Lung (tissue), 12 donors: Measurements from ENCODE around the gene HIVEP1. TPM values are rescaled to one million over a fixed set of nuclear protein-coding genes. Genes with fewer than 3 reads are reported as not detected.

Source experiments
- ATAC-seq: fragments of 200-7000 bp; cut with Tn5 transposase; one replicate; pipeline ENCODE4 v1.9.1; 2020; ENCODE audit warnings: moderate number of reproducible peaks; ENCODE audit not compliant: insufficient read depth, low FRiP score
- DNase-seq, 3 donors: peaks; one replicate each; pipeline ENCODE4 v3.0.0-alpha.2; 2013 to 2017
- H3K27ac ChIP-seq, 2 donors: one replicate each; pipeline ENCODE4 v1.5.1; 2013; ENCODE audit warnings: mild to moderate bottlenecking in 2 of 2, moderate library complexity in 2 of 2, control low read depth in 1 of 2, inconsistent platforms in 1 of 2, low read depth in 1 of 2, low read length in 1 of 2
- H3K27me3 ChIP-seq, 3 donors: one replicate each; pipeline ENCODE4 v1.5.1; 2013; ENCODE audit warnings: low read length in 2 of 3; ENCODE audit not compliant: control insufficient read depth in 3 of 3, insufficient read depth in 3 of 3
- H3K36me3 ChIP-seq, 4 donors: one replicate each; pipeline ENCODE4 v1.5.1; 2013; ENCODE audit warnings: low read length in 4 of 4, mild to moderate bottlenecking in 1 of 4, moderate library complexity in 1 of 4; ENCODE audit not compliant: control insufficient read depth in 4 of 4, insufficient read depth in 4 of 4
- H3K4me1 ChIP-seq, 5 donors: one replicate each; pipeline ENCODE4 v1.5.1; 2013; ENCODE audit warnings: low read length in 5 of 5, mild to moderate bottlenecking in 2 of 5, moderate library complexity in 1 of 5; ENCODE audit not compliant: control insufficient read depth in 5 of 5, insufficient read depth in 5 of 5
- H3K4me3 ChIP-seq: one replicate; pipeline ENCODE4 v1.5.1; 2013; ENCODE audit warnings: mild to moderate bottlenecking, control low read depth, moderate library complexity
- H3K9ac ChIP-seq, 2 donors: one replicate each; pipeline ENCODE4 v1.5.1; 2013; ENCODE audit warnings: low read length in 2 of 2, control low read depth in 1 of 2; ENCODE audit not compliant: insufficient read depth in 1 of 2
- H3K9me3 ChIP-seq, 4 donors: one replicate each; pipeline ENCODE4 v1.5.1; 2013; ENCODE audit warnings: low read length in 3 of 4, mild to moderate bottlenecking in 1 of 4, moderate library complexity in 1 of 4; ENCODE audit not compliant: control insufficient read depth in 4 of 4, insufficient read depth in 3 of 4
- WGBS, 2 donors: extraction: QIAGEN DNeasy Blood & Tissue Kit; methylation state at CpG; one replicate each; pipeline ENCODE4 v1.1.7; 2013; 5-methylcytosine and 5-hydroxymethylcytosine counted together
- polyA plus RNA-seq, 2 donors: library from polyadenylated mRNA; stranded (reverse); fragments of 200-250 nt; gene quantifications; one replicate each; pipeline ENCODE4 v1.2.1, GENCODE V29; 2013
- total RNA-seq, 2 donors: library from RNA; depleted of rRNA in 1 of 2; stranded (reverse); fragments of >200 nt in 1 of 2; gene quantifications; one replicate each; pipeline ENCODE4 v1.2.1, GENCODE V29; 2014 to 2021
- TF ChIP-seq, protein P1 (sequence below): IDR thresholded peaks from 2 replicates; pipeline ENCODE4 v1.5.1; 2012; ENCODE audit warnings: mild to moderate bottlenecking; ENCODE audit errors: control extremely low read depth, extremely low read depth
- donor health status: control.
- donor health status: control.
- donor health status: Bipolar disorder and iron deficiency.
- donor health status: healthy.
- donor health status: DM: yes; HTN: yes; CAD: no.

The HIVEP1 gene
- total and polyA plus RNA-seq, 4 donors: 3.1 to 49.6 (median 20.5) TPM

DNA sequence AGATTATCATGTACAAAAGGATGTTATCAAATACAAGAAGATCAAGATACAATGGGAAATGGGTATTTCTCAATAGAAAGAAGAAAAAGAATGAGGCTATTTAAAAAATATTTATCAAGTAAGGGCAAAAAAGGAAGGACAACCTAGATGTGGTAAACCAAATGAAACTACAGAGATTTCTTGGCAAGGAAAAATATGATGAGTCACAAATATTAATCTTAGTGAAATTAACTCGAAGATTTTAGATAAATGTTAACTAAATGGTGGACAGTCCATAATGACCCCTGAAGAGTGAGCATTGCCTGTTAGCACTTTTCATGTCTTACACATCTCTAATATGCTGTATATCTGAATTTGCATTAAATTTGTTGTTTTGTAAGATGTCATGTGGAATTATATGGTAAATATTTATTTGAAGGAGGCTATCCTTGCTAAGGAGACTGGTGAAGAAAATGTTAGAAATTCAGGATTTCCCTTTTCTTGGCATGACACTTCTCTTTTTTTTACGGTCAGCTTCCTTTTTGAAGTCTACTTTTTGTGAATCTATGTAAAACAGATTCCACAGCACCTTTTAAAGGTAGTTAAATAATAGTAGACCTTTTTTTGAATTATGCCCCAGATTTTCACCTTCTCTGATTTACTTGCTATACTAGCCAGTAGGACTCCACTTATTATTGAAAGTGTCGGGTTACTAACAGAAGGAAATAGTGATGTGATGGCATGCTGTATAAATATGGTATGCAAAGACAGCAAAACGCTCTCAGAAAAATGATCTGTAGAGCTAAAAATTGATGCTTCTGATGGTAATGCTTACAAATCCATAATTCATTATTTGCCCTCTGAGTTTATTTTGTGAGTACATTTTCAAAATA is 120.5 kb downstream of the HIVEP1 start:
- Histone ChIP-seq H3K27me3 (no peaks in the 10 kb centered on the region), H3K27ac (no peak overlapping the region), H3K9ac (no peak overlapping the region), H3K9me3 (no peaks in the 10 kb centered on the region), H3K4me1 (no peaks in the 10 kb centered on the region), H3K4me3 (no peak overlapping the region), H3K36me3 (peaks cover 0 to 10% (median 7%) of the 10 kb centered on the region in 4 donors)
- DNase-seq (no peak), ATAC-seq (no peak)
- TF ChIP-seq, protein P1, sequence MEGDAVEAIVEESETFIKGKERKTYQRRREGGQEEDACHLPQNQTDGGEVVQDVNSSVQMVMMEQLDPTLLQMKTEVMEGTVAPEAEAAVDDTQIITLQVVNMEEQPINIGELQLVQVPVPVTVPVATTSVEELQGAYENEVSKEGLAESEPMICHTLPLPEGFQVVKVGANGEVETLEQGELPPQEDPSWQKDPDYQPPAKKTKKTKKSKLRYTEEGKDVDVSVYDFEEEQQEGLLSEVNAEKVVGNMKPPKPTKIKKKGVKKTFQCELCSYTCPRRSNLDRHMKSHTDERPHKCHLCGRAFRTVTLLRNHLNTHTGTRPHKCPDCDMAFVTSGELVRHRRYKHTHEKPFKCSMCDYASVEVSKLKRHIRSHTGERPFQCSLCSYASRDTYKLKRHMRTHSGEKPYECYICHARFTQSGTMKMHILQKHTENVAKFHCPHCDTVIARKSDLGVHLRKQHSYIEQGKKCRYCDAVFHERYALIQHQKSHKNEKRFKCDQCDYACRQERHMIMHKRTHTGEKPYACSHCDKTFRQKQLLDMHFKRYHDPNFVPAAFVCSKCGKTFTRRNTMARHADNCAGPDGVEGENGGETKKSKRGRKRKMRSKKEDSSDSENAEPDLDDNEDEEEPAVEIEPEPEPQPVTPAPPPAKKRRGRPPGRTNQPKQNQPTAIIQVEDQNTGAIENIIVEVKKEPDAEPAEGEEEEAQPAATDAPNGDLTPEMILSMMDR: no peak
- 63 to 75% methylated on average over 4 of the region's 4 CpGs for WGBS, 2 donors

DNA sequence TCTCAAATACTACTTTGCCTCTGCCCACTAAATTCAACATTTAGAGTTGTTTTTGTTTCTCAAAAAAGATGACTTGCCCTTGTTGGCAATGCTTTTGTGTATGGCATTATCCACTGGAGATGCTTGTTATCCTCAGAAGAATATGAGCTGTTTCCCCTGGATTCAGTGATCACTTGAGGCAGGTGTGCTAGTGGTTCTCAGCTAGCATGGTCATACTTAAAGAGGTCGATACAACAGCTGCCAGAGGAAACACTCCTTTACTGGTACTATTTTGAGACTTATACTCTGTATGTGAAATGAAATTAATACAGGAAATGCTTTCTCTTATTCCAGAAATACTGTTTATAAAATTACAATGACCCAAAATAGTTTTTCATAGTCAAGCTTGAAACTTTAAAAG is 122.5 kb downstream of the HIVEP1 start:
- DNase-seq (no peak), ATAC-seq (no peak)
- H3K9ac ChIP-seq: no peak overlapping the region
- H3K9me3 ChIP-seq: no peaks in the 10 kb centered on the region
- H3K4me3 ChIP-seq: no peak overlapping the region
- no peak overlapping the region for H3K27ac ChIP-seq
- 63 to 70% methylated on average over 1 of the region's 1 CpG for WGBS, 2 donors
- H3K36me3 ChIP-seq: peaks cover 4 to 18% (median 10%) of the 10 kb centered on the region in 4 donors
- no peaks in the 10 kb centered on the region for H3K4me1 ChIP-seq
- TF ChIP-seq, protein P1: no peak
- no peaks in the 10 kb centered on the region for H3K27me3 ChIP-seq

DNA sequence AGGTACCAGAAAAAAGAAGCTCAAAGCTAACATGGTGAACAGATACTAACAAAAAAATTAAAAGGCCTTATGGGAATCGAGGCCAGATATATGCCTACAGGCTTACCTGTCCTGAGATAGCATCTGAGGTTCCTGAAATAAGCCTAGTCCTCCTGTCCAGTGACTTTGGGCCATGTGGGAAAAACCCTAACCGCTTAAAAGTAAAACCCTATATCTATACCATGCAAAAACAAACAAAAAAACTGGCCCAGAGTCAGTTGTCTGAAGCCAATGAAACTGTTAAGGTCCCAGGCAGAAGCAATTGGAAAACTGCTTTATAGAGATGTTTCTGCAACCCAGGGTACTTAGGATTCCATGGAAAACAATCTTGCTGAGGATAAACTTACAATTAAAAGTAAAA is 122.9 kb downstream of the HIVEP1 start:
- H3K4me1 ChIP-seq: no peaks in the 10 kb centered on the region
- TF ChIP-seq, protein P1: no peak
- no peak for DNase-seq
- H3K27ac ChIP-seq: no peak overlapping the region
- no peaks in the 10 kb centered on the region for H3K27me3 ChIP-seq
- ATAC-seq: no peak
- peaks cover 5 to 20% (median 14%) of the 10 kb centered on the region in 4 donors for H3K36me3 ChIP-seq
- H3K9me3 ChIP-seq: peaks cover 0 to 2% (median 0%) of the 10 kb centered on the region in 4 donors
- WGBS, 2 donors: 96 to 98% methylated on average over 2 of the region's 2 CpGs
- no peak overlapping the region for H3K9ac ChIP-seq
- no peak overlapping the region for H3K4me3 ChIP-seq
